Measurements from ENCODE around the gene MACROD2.

- TF ChIP-seq CTCF (IDR thresholded peaks at IDR 0.05; ENCODE audit: insufficient read depth, low read depth, low read length) (no peak), EZH2 (IDR thresholded peaks at IDR 0.05; ENCODE audit: insufficient read depth, low read length) (no peak)
Measured at GRCh38 chr20:15026759-15027158, 1031.4 kb downstream of the MACROD2 start.
